Ascending aorta (tissue), 2 donors: Measurements from ENCODE around the gene SLC2A3. TPM values are rescaled to one million over a fixed set of nuclear protein-coding genes. Genes with fewer than 3 reads are reported as not detected.
"Not testable (repeated sequence)": the region's sequence is repeated elsewhere in the genome, so short reads cannot be mapped to it uniquely, and the experiment has no call there.

Experiments
- DNase-seq, 2 donors: peaks; one replicate each; pipeline ENCODE4 v3.0.0-alpha.2; 2019; ENCODE audit warnings: low spot score in 2 of 2
- H3K27ac ChIP-seq, 2 donors: fragments of 200-600 bp; sonication (generic); one replicate each; pipeline ENCODE4 v1.5.1; 2016 to 2017; ENCODE audit warnings: mild to moderate bottlenecking in 1 of 2
- H3K27me3 ChIP-seq: fragments of 200-600 bp; sonication (generic); one replicate; pipeline ENCODE4 v1.5.1; 2017
- H3K36me3 ChIP-seq, 2 donors: fragments of 200-600 bp; sonication (generic); one replicate each; pipeline ENCODE4 v1.5.1; 2016
- H3K4me1 ChIP-seq, 2 donors: fragments of 200-600 bp; sonication (generic); one replicate each; pipeline ENCODE4 v1.5.1; 2016 to 2017; ENCODE audit warnings: mild to moderate bottlenecking in 1 of 2
- H3K4me3 ChIP-seq, 2 donors: fragments of 200-600 bp; sonication (generic); one replicate each; pipeline ENCODE4 v1.5.1; 2016 to 2017; ENCODE audit warnings: mild to moderate bottlenecking in 1 of 2
- H3K9me3 ChIP-seq, 2 donors: fragments of 200-600 bp; sonication (generic); one replicate each; pipeline ENCODE4 v1.5.1; 2016
- intact Hi-C: fragments of 100-400 bp; cut with DNase I; formaldehyde crosslinking; loops from one replicate; pipeline ENCODE4 v1.15.1; 2023
- total RNA-seq: library from RNA; depleted of rRNA; stranded (reverse); fragments of >200 nt; gene quantifications from one replicate; pipeline ENCODE4 v1.1.0, GENCODE V29; 2016
- TF ChIP-seq, protein P1 (sequence below), 3 experiments: fragments of 200-600 bp in 2 of 3; fragments of 450-650 bp in 1 of 3; sonication (generic) in 2 of 3; IDR thresholded peaks; one replicate each; pipeline ENCODE4 v1.5.1; 2016 to 2019; ENCODE audit warnings: antibody characterized with exemption in 3 of 3, mild to moderate bottlenecking in 1 of 3, moderate library complexity in 1 of 3

Gene SLC2A3
- total RNA-seq, 1 donor from 2014 or later, result 58.0 TPM

- Histone ChIP-seq H3K9me3 (no peaks in the 10 kb centered on the region), H3K27ac (no peak overlapping the region), H3K27me3 (no peaks in the 10 kb centered on the region), H3K4me1 (no peaks in the 10 kb centered on the region), H3K4me3 (no peak overlapping the region), H3K36me3 (peaks cover 62 to 83% of the 10 kb centered on the region in 2 donors)
- TF ChIP-seq, protein P1, sequence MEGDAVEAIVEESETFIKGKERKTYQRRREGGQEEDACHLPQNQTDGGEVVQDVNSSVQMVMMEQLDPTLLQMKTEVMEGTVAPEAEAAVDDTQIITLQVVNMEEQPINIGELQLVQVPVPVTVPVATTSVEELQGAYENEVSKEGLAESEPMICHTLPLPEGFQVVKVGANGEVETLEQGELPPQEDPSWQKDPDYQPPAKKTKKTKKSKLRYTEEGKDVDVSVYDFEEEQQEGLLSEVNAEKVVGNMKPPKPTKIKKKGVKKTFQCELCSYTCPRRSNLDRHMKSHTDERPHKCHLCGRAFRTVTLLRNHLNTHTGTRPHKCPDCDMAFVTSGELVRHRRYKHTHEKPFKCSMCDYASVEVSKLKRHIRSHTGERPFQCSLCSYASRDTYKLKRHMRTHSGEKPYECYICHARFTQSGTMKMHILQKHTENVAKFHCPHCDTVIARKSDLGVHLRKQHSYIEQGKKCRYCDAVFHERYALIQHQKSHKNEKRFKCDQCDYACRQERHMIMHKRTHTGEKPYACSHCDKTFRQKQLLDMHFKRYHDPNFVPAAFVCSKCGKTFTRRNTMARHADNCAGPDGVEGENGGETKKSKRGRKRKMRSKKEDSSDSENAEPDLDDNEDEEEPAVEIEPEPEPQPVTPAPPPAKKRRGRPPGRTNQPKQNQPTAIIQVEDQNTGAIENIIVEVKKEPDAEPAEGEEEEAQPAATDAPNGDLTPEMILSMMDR (IDR thresholded peaks at IDR 0.05), result no peak
- intact Hi-C loops, result no loop called here
- DNase-seq, result no peak
Measured at GRCh38 chr12:7923241-7924236, 12.4 kb downstream of the SLC2A3 start.

DNA sequence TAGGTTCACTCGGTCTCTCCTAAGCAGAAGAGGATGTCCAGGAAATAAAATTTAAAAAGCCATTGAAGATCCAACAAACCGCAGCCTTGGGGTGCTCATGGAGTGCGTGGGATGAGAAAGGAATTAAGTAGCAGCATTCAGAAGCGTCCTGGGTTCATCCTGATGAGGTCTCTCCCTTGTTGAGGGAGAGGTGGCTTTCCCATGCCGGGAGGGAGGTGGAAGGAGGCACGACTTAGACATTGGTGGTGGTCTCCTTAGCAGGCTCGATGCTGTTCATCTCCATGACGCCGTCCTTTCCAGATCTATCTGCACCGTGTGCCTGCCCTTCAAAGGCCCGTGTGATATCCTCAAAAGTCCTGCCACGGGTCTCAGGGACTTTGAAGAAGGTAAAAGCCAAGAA is 14.8 kb downstream of the SLC2A3 start:
- H3K27me3 ChIP-seq, H3K4me1 ChIP-seq, DNase-seq, intact Hi-C loops, H3K4me3 ChIP-seq, H3K27ac ChIP-seq, H3K9me3 ChIP-seq: not testable (repeated sequence)
- H3K36me3 ChIP-seq, result peaks cover 44 to 66% of the 10 kb centered on the region in 2 donors

DNA sequence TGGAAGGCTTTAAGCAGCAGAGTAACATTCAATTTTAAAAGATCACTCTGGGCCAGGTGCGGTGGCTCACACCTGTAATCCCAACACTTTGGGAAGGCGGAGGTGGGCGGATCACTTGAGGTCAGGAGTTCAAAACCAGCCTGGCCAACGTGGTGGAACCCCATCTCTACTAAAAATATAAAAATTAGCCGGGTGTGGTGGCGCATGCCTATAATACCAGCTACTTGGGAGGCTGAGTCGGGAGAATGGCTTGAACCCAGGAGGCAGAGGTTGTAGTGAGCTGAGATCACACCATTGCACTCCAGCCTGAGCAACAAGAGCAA is 17.8 kb downstream of the SLC2A3 start:
- H3K4me1 ChIP-seq, DNase-seq, H3K27ac ChIP-seq, intact Hi-C loops, H3K9me3 ChIP-seq, H3K27me3 ChIP-seq, H3K4me3 ChIP-seq: not testable (repeated sequence)
- peaks cover 29 to 42% of the 10 kb centered on the region in 2 donors for H3K36me3 ChIP-seq

- TF ChIP-seq, protein P1 (IDR thresholded peaks at IDR 0.05), result no peak
- Histone ChIP-seq H3K36me3 (peaks cover 24 to 36% of the 10 kb centered on the region in 2 donors), H3K9me3 (no peaks in the 10 kb centered on the region), H3K27me3 (no peaks in the 10 kb centered on the region), H3K4me1 (no peaks in the 10 kb centered on the region), H3K4me3 (no peak overlapping the region), H3K27ac (no peak overlapping the region)
- no peak for DNase-seq
- intact Hi-C loops, result no loop called here
Measured at GRCh38 chr12:7917392-7918267, 18.4 kb downstream of the SLC2A3 start.

DNA sequence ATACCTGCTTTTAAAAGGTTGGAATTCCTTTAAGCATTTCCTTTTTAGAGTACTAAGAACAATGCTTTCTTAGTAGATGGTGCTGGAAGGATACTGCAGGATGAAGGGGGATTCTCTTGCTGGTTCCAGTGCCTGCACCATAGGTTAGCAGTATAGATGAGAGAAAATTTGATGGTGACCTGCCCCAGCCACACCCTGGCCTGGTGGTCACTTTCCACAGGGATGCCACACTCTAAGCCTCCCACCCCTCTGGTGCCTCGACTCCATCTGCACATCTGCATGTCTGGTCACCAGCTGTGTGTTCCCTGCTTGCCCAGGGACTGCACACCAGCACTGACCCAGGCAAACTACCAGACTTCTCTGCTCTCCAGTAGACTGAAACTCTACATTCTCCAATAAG is 19.1 kb downstream of the SLC2A3 start:
- no peaks in the 10 kb centered on the region for H3K4me1 ChIP-seq
- no peaks in the 10 kb centered on the region for H3K27me3 ChIP-seq
- TF ChIP-seq, protein P1 (IDR thresholded peaks at IDR 0.05), result no peak
- intact Hi-C loops, result no loop called here
- no peak for DNase-seq
- H3K9me3 ChIP-seq, result no peaks in the 10 kb centered on the region
- H3K4me3 ChIP-seq, result no peak overlapping the region
- no peak overlapping the region for H3K27ac ChIP-seq
- peaks cover 17 to 30% of the 10 kb centered on the region in 2 donors for H3K36me3 ChIP-seq

- no peaks in the 10 kb centered on the region for H3K9me3 ChIP-seq
- H3K4me3 ChIP-seq, result no peak overlapping the region
- TF ChIP-seq, protein P1 (IDR thresholded peaks at IDR 0.05), result no peak
- H3K4me1 ChIP-seq, result no peaks in the 10 kb centered on the region
- H3K27me3 ChIP-seq, result no peaks in the 10 kb centered on the region
- peaks cover 6 to 21% of the 10 kb centered on the region in 2 donors for H3K36me3 ChIP-seq
- intact Hi-C loops, result no loop called here
- no peak overlapping the region for H3K27ac ChIP-seq
- DNase-seq, result no peak
Measured at GRCh38 chr12:7915661-7916403, 20.2 kb downstream of the SLC2A3 start.

- H3K36me3 ChIP-seq, intact Hi-C loops, H3K4me3 ChIP-seq, H3K27me3 ChIP-seq, H3K27ac ChIP-seq, DNase-seq, H3K9me3 ChIP-seq, H3K4me1 ChIP-seq: not testable (repeated sequence)
Measured at GRCh38 chr12:7910106-7910505, 25.9 kb downstream of the SLC2A3 start.
